Activated naive CD4-positive, alpha-beta T cell treated with anti-CD3 and anti-CD28 coated beads, Interleukin-2, amount 50 U/mL, for 16 hours (primary cell): ENCODE data around the gene BAIAP2.

Experiments used
- DNase-seq: peaks from one replicate; pipeline ENCODE4 v3.0.0-alpha.2; 2020

BAIAP2 gene

GRCh38 chr17:81034779-81035520 lies at the start of gene BAIAP2:
BAIAP2 (plus strand) TSS chr17:81035151; CDS start chr17:81035255, 104 bp downstream.
- peak; percentile 98 for DNase-seq

- DNase-seq, result no peak
Observed at GRCh38 chr17:80986046-80986445, 48.9 kb upstream of the BAIAP2 start.

GRCh38 chr17:80986816-80987475 lies 48.0 kb upstream of the BAIAP2 start:
- no peak for DNase-seq

GRCh38 chr17:80987941-80988461 lies 47.0 kb upstream of the BAIAP2 start:
- no peak for DNase-seq

GRCh38 chr17:80989586-80989913 lies 45.4 kb upstream of the BAIAP2 start:
- DNase-seq, result no peak

GRCh38 chr17:80990921-80991644 lies 43.9 kb upstream of the BAIAP2 start:
- no peak for DNase-seq

GRCh38 chr17:80991645-80992076 lies 43.3 kb upstream of the BAIAP2 start, which contains the start of gene CHMP6:
CHMP6 (plus strand) TSS chr17:80991841; CDS start chr17:80991919, 78 bp downstream.
- peak; percentile 78 for DNase-seq

- DNase-seq, result no peak
Observed at GRCh38 chr17:80992077-80992947, 42.6 kb upstream of the BAIAP2 start.

- no peak for DNase-seq
Observed at GRCh38 chr17:80992948-80993624, 41.9 kb upstream of the BAIAP2 start.

GRCh38 chr17:80995131-80995530 lies 39.8 kb upstream of the BAIAP2 start:
- DNase-seq, result no peak

GRCh38 chr17:80996422-80997305 lies 38.3 kb upstream of the BAIAP2 start:
- DNase-seq, result no peak

- DNase-seq, result no peak
Observed at GRCh38 chr17:80997424-80998117, 37.4 kb upstream of the BAIAP2 start.

- no peak for DNase-seq
Observed at GRCh38 chr17:80998118-80998747, 36.7 kb upstream of the BAIAP2 start.

- DNase-seq, result no peak
Observed at GRCh38 chr17:80998748-80999535, 36.0 kb upstream of the BAIAP2 start.

- no peak for DNase-seq
Observed at GRCh38 chr17:80999536-81000333, 35.2 kb upstream of the BAIAP2 start.

- no peak for DNase-seq
Observed at GRCh38 chr17:81000334-81000630, 34.7 kb upstream of the BAIAP2 start.

- no peak for DNase-seq
Observed at GRCh38 chr17:81000631-81001357, 34.2 kb upstream of the BAIAP2 start.

GRCh38 chr17:81002013-81002384 lies 33.0 kb upstream of the BAIAP2 start:
- no peak for DNase-seq
